DND-41 (cell line): ENCODE results near the gene CREG2.

Source experiments
- EZH2 ChIP-seq: IDR thresholded peaks from 3 replicates; pipeline ENCODE4 v1.6.1; 2012; ENCODE audit warnings: borderline replicate concordance, low read depth, mild to moderate bottlenecking, moderate library complexity, low read length, inconsistent platforms; ENCODE audit not compliant: severe bottlenecking
- TF ChIP-seq, protein P1 (sequence below): IDR thresholded peaks from 2 replicates; pipeline ENCODE4 v1.5.1; 2012; ENCODE audit warnings: borderline replicate concordance, low read length, moderate library complexity, mild to moderate bottlenecking; ENCODE audit not compliant: poor library complexity, severe bottlenecking; ENCODE audit errors: extremely low read depth

DNA sequence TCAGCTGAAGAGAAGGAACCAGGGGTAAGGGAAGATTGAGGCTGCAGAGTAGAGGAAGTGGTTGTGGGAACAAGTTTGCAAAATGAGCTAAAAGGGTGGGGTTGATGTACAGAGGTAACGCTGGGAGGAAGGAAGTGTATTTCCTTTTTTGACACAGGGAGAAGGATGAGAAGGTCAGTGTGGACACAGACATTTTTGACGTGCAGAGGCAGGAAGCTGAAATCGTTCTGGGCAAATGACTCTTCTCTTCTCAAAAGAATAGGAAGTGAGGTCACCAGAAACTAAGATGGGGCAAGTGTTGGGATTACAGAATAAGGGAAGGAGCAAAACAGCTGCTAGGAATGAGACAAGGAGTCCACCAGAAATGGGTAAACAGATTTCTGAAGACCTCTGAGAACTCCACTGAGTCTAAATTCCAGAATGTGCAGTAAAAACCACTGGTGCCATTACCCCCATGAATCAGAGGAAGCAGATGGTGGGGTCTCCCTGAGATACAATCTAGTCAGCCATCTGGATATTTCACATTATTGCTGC, 58.8 kb downstream of the CREG2 start:
- TF ChIP-seq, protein P1, sequence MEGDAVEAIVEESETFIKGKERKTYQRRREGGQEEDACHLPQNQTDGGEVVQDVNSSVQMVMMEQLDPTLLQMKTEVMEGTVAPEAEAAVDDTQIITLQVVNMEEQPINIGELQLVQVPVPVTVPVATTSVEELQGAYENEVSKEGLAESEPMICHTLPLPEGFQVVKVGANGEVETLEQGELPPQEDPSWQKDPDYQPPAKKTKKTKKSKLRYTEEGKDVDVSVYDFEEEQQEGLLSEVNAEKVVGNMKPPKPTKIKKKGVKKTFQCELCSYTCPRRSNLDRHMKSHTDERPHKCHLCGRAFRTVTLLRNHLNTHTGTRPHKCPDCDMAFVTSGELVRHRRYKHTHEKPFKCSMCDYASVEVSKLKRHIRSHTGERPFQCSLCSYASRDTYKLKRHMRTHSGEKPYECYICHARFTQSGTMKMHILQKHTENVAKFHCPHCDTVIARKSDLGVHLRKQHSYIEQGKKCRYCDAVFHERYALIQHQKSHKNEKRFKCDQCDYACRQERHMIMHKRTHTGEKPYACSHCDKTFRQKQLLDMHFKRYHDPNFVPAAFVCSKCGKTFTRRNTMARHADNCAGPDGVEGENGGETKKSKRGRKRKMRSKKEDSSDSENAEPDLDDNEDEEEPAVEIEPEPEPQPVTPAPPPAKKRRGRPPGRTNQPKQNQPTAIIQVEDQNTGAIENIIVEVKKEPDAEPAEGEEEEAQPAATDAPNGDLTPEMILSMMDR = no peak
- no peak for TF ChIP-seq EZH2
